A673 (cell line): ENCODE measurements around the gene SH3TC1. TPM values are rescaled to one million over a fixed set of nuclear protein-coding genes. Genes with fewer than 3 reads are reported as not detected.

Experiments
- BruUV-seq: library from RNA; stranded (reverse); fragments of 400-500 nt; replicated peaks from 2 replicates; lab custom pipeline; 2021; lab: Mats Ljungman, UMichigan
- CTCF ChIA-PET: fragments of 300-600 bp; sonication (Branson Sonifier 250); formaldehyde crosslinking; loops from one replicate; lab custom pipeline; 2022; ENCODE audit warnings: antibody characterized with exemption; lab: Charles Lee
- POLR2A ChIA-PET: fragments of 300-600 bp; sonication (Branson Sonifier 250); formaldehyde crosslinking; loops from one replicate; lab custom pipeline; 2022; ENCODE audit warnings: antibody characterized with exemption; ENCODE audit not compliant: low non-redundant PET; lab: Charles Lee
- DNase-seq: peaks from one replicate; pipeline ENCODE4 v3.0.0-alpha.2; 2015; ENCODE audit warnings: low spot score
- H3K27ac ChIP-seq: fragments of 200-600 bp; sonication (generic); 2 replicates; pipeline ENCODE4 v1.5.1; 2016; ENCODE audit warnings: mixed run types, low read depth, mild to moderate bottlenecking, mixed read lengths, antibody characterized with exemption, low read length; ENCODE audit not compliant: poor library complexity, severe bottlenecking
- H3K27me3 ChIP-seq: fragments of 200-600 bp; sonication (generic); replicated peaks from 2 replicates; pipeline ENCODE4 v1.6.1; 2017; ENCODE audit warnings: mixed run types, low read depth, mild to moderate bottlenecking, mixed read lengths, antibody characterized with exemption, low read length; ENCODE audit not compliant: insufficient read depth, poor library complexity
- H3K36me3 ChIP-seq: fragments of 200-600 bp; sonication (generic); 2 replicates; pipeline ENCODE4 v1.6.1; 2016; ENCODE audit warnings: mixed run types, mild to moderate bottlenecking, mixed read lengths, antibody characterized with exemption, low read length; ENCODE audit not compliant: insufficient read depth, poor library complexity, severe bottlenecking
- H3K4me1 ChIP-seq: fragments of 200-600 bp; sonication (generic); 2 replicates; pipeline ENCODE4 v1.6.1; 2017; ENCODE audit warnings: mixed run types, mild to moderate bottlenecking, mixed read lengths, antibody characterized with exemption, low read length; ENCODE audit not compliant: insufficient read depth, poor library complexity, severe bottlenecking
- H3K4me3 ChIP-seq: fragments of 200-600 bp; sonication (generic); 2 replicates; pipeline ENCODE4 v1.5.1; 2016; ENCODE audit warnings: low read depth, mixed run types, mild to moderate bottlenecking, mixed read lengths, low read length; ENCODE audit not compliant: poor library complexity, severe bottlenecking
- H3K9me3 ChIP-seq: fragments of 200-600 bp; sonication (generic); 2 replicates; pipeline ENCODE4 v1.6.1; 2016; ENCODE audit warnings: mixed run types, low read depth, mild to moderate bottlenecking, mixed read lengths, antibody characterized with exemption, low read length; ENCODE audit not compliant: poor library complexity, severe bottlenecking
- EZH2 ChIP-seq: fragments of 200-600 bp; sonication (generic); IDR thresholded peaks from 2 replicates; pipeline ENCODE4 v1.6.1; 2017; ENCODE audit warnings: borderline replicate concordance, low read depth, mild to moderate bottlenecking, mixed read lengths, antibody characterized with exemption, low read length; ENCODE audit not compliant: poor library complexity, severe bottlenecking
- intact Hi-C: fragments of 100-400 bp; cut with micrococcal nuclease; formaldehyde crosslinking; loops from one replicate; pipeline ENCODE4 v1.10.0; 2022; ENCODE audit not compliant: unreplicated experiment
- total RNA-seq: library from RNA; stranded (reverse); gene quantifications from 2 replicates; pipeline ENCODE4 v1.2.3, GENCODE V29; 2021
- TF ChIP-seq, protein P1 (sequence below): fragments of 300-800, 200-600 bp; sonication (generic); conservative IDR thresholded peaks from 2 replicates; pipeline ENCODE4 v1.5.1; 2017; ENCODE audit warnings: low read depth, mild to moderate bottlenecking, antibody characterized with exemption, low read length, moderate library complexity, mixed read lengths

Gene SH3TC1
- total RNA-seq, 1 experiment from 2014 or later, result 0.71 TPM

GRCh38 chr4:8280158-8280875 is 81.2 kb downstream of the SH3TC1 start:
- H3K4me3 ChIP-seq, result no peak overlapping the region
- DNase-seq, result no peak
- TF ChIP-seq, protein P1, sequence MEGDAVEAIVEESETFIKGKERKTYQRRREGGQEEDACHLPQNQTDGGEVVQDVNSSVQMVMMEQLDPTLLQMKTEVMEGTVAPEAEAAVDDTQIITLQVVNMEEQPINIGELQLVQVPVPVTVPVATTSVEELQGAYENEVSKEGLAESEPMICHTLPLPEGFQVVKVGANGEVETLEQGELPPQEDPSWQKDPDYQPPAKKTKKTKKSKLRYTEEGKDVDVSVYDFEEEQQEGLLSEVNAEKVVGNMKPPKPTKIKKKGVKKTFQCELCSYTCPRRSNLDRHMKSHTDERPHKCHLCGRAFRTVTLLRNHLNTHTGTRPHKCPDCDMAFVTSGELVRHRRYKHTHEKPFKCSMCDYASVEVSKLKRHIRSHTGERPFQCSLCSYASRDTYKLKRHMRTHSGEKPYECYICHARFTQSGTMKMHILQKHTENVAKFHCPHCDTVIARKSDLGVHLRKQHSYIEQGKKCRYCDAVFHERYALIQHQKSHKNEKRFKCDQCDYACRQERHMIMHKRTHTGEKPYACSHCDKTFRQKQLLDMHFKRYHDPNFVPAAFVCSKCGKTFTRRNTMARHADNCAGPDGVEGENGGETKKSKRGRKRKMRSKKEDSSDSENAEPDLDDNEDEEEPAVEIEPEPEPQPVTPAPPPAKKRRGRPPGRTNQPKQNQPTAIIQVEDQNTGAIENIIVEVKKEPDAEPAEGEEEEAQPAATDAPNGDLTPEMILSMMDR, result no peak
- TF ChIP-seq EZH2, result no peak
- H3K36me3 ChIP-seq, result no peaks in the 10 kb centered on the region
- CTCF ChIA-PET, result no interaction called here
- H3K4me1 ChIP-seq, result peaks cover 29% of the 10 kb centered on the region
- no peak overlapping the region for H3K27ac ChIP-seq
- intact Hi-C loops, result no loop called here
- POLR2A ChIA-PET, result no interaction called here
- H3K9me3 ChIP-seq, result no peaks in the 10 kb centered on the region
- no peaks in the 10 kb centered on the region for H3K27me3 ChIP-seq
- no TSS peak for BruUV-seq

DNA sequence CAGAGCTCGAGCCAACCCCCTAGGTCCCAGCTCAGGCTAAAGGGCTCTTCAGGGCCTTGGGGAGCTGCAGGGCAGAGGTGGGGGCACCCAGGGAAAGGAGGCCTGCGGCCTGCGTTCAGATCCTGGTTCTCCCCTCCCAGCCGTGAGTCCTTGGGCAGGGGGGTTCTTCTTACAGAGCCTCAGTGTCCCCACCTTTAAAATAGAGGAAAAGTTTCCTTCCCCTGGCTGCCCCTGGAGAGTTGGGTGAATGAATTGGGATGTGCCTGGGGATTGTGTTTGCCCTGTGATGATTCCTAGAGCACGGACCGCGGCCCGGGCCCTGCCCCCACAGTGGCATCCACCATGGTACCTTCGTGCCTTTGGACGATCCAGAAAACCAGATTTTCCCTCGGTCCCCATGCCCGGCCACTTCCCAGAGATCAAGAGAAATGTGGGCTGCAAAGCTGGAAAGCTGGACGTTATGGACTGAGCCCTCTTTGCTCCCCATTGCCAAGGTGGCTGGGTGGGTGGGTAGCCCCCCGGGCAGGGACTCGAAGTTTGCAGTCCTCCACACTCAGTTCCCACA is 81.9 kb downstream of the SH3TC1 start:
- H3K36me3 ChIP-seq, result no peaks in the 10 kb centered on the region
- TF ChIP-seq, protein P1, result no peak
- CTCF ChIA-PET, result no interaction called here
- BruUV-seq, result no TSS peak
- peaks cover 23% of the 10 kb centered on the region for H3K4me1 ChIP-seq
- H3K4me3 ChIP-seq, result no peak overlapping the region
- no peak for DNase-seq
- POLR2A ChIA-PET, result no interaction called here
- no peaks in the 10 kb centered on the region for H3K27me3 ChIP-seq
- intact Hi-C loops, result no loop called here
- H3K9me3 ChIP-seq, result no peaks in the 10 kb centered on the region
- no peak overlapping the region for H3K27ac ChIP-seq

DNA sequence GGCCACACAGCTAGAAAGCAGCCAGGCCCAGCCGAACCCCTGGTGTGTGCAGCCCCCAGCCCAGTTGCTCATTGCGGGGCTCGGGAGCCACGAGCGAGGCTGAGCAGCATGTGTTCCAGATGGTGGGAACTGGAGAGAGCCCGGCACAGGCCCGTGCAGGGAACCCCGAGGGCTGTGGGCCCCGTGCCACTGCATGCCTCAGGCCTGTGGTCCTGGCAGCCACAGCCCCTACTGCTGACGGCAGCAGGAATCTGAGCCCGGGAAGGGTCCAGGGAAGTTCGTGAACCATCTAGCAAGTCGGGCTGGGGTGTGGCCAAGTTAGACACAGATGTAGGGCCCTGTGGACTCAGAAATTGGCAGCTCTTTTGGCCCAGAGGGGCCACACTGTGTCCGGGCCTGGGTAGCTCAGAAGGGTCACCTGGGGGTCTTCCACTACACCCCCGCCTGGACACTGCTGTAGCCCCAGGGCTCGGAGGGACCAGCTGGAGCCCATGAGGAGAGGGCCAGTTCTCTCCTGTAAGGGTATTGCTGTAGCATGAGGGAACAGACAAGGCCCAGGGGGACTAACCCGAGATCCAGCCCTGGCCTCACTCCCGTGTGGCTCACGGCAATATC is 82.5 kb downstream of the SH3TC1 start:
- Histone ChIP-seq H3K4me1 (peaks cover 18% of the 10 kb centered on the region), H3K36me3 (no peaks in the 10 kb centered on the region), H3K4me3 (no peak overlapping the region), H3K9me3 (no peaks in the 10 kb centered on the region), H3K27me3 (no peaks in the 10 kb centered on the region), H3K27ac (no peak overlapping the region)
- POLR2A ChIA-PET, result no interaction called here
- CTCF ChIA-PET, result no interaction called here
- BruUV-seq, result no TSS peak
- DNase-seq, result no peak
- intact Hi-C loops, result no loop called here
- no peak for TF ChIP-seq EZH2
- TF ChIP-seq, protein P1, result no peak
